DND-41 (cell line): Measurements from ENCODE around the gene CCDC158.

Source experiments
- ATAC-seq: fragments of 200-7000 bp; cut with Tn5 transposase; 3 replicates; pipeline ENCODE4 v1.9.1; 2021; ENCODE audit warnings: low read depth; ENCODE audit not compliant: insufficient read depth
- DNase-seq: peaks from one replicate; pipeline ENCODE4 v3.0.0-alpha.2; 2020
- H2AFZ ChIP-seq: 2 replicates; pipeline ENCODE4 v1.6.0; 2012; ENCODE audit warnings: low read depth, low read length
- H3K27ac ChIP-seq: 2 replicates; pipeline ENCODE4 v1.5.1; 2012; ENCODE audit warnings: low read length, inconsistent platforms
- H3K27me3 ChIP-seq: fragments of 200-600 bp; sonication (generic); 2 replicates; pipeline ENCODE4 v1.6.0; 2012; ENCODE audit warnings: low read length, mild to moderate bottlenecking, inconsistent platforms; ENCODE audit not compliant: insufficient read depth, poor library complexity
- H3K36me3 ChIP-seq: 2 replicates; pipeline ENCODE4 v1.5.1; 2012; ENCODE audit warnings: low read length, inconsistent platforms; ENCODE audit not compliant: insufficient read depth
- H3K4me1 ChIP-seq: 2 replicates; pipeline ENCODE4 v1.5.1; 2012; ENCODE audit warnings: mild to moderate bottlenecking, low read length; ENCODE audit not compliant: insufficient read depth
- H3K4me2 ChIP-seq: 2 replicates; pipeline ENCODE4 v1.6.0; 2012; ENCODE audit warnings: mild to moderate bottlenecking, moderate library complexity, low read length, inconsistent platforms; ENCODE audit not compliant: insufficient read depth
- H3K4me3 ChIP-seq, 2 experiments: fragments of 200-600 bp in 1 of 2; shearing (Covaris generic) in 1 of 2; 2 replicates each; pipeline ENCODE4 v1.5.1; 2012 to 2016; ENCODE audit warnings: inconsistent platforms in 2 of 2, low read length in 2 of 2, mild to moderate bottlenecking in 2 of 2, low read depth in 1 of 2, moderate library complexity in 1 of 2
- H3K79me2 ChIP-seq: 2 replicates; pipeline ENCODE4 v1.6.0; 2012; ENCODE audit warnings: low read length, inconsistent platforms; ENCODE audit not compliant: insufficient read depth
- H3K9ac ChIP-seq: 2 replicates; pipeline ENCODE4 v1.6.0; 2012; ENCODE audit warnings: low read depth, mild to moderate bottlenecking, inconsistent platforms, low read length, moderate library complexity
- H3K9me3 ChIP-seq: 2 replicates; pipeline ENCODE4 v1.5.1; 2012; ENCODE audit warnings: low read length, moderate library complexity, mild to moderate bottlenecking, inconsistent platforms; ENCODE audit not compliant: insufficient read depth, severe bottlenecking
- H4K20me1 ChIP-seq: 2 replicates; pipeline ENCODE4 v1.6.0; 2012; ENCODE audit warnings: low read length; ENCODE audit not compliant: insufficient read depth
- EZH2 ChIP-seq: IDR thresholded peaks from 3 replicates; pipeline ENCODE4 v1.6.1; 2012; ENCODE audit warnings: borderline replicate concordance, low read depth, mild to moderate bottlenecking, moderate library complexity, low read length, inconsistent platforms; ENCODE audit not compliant: severe bottlenecking
- TF ChIP-seq, protein P1 (sequence below): IDR thresholded peaks from 2 replicates; pipeline ENCODE4 v1.5.1; 2012; ENCODE audit warnings: borderline replicate concordance, low read length, moderate library complexity, mild to moderate bottlenecking; ENCODE audit not compliant: poor library complexity, severe bottlenecking; ENCODE audit errors: extremely low read depth

CCDC158 gene

DNA sequence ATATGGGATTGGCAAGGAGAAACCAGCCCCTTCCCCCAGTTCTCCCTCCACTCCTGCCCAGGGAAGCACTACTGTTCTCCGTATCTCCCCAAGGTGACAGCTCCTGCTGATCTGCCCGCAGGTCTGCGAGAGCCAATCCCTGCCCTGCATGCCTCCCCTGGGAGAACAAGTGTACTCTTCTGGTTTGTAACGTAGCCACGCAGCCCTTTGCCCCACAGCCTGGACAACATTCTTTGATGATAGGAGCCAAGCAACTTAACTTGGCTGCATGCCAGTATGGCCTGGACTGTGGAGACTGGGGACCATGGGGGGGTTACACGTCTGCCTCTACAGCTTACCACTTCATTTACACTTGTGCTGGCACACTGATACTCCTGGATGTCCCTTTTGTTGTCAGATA is 112.4 kb downstream of the CCDC158 start:
- H2AFZ ChIP-seq = no peak overlapping the region
- no peak overlapping the region for H3K27ac ChIP-seq
- TF ChIP-seq EZH2 = no peak
- TF ChIP-seq, protein P1, sequence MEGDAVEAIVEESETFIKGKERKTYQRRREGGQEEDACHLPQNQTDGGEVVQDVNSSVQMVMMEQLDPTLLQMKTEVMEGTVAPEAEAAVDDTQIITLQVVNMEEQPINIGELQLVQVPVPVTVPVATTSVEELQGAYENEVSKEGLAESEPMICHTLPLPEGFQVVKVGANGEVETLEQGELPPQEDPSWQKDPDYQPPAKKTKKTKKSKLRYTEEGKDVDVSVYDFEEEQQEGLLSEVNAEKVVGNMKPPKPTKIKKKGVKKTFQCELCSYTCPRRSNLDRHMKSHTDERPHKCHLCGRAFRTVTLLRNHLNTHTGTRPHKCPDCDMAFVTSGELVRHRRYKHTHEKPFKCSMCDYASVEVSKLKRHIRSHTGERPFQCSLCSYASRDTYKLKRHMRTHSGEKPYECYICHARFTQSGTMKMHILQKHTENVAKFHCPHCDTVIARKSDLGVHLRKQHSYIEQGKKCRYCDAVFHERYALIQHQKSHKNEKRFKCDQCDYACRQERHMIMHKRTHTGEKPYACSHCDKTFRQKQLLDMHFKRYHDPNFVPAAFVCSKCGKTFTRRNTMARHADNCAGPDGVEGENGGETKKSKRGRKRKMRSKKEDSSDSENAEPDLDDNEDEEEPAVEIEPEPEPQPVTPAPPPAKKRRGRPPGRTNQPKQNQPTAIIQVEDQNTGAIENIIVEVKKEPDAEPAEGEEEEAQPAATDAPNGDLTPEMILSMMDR = no peak
- peaks cover 8% of the 10 kb centered on the region for H3K4me1 ChIP-seq
- no peaks in the 10 kb centered on the region for H4K20me1 ChIP-seq
- no peaks in the 10 kb centered on the region for H3K36me3 ChIP-seq
- no peaks in the 10 kb centered on the region for H3K79me2 ChIP-seq
- H3K4me2 ChIP-seq = no peak overlapping the region
- H3K9me3 ChIP-seq = no peaks in the 10 kb centered on the region
- no peaks in the 10 kb centered on the region for H3K27me3 ChIP-seq
- DNase-seq (no peak), ATAC-seq (no peak)
- H3K9ac ChIP-seq = no peak overlapping the region
- H3K4me3 ChIP-seq = no peak overlapping the region

DNA sequence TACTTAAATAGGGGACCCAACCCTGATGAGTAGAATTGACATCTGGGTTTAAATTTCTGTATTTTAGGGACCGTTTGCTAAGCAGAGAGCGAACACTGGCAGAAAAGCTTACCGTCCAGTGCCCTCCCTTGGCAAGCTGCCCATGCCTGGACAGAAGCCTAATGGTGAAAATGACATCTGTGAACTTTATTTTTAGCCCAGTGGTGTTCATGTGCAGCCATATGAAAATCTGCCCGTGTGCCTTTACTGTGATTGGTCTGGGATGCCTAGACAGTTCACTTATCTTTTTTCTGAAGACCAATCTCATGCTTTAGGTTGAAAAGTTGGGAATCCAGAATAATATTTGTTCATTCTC is 113.3 kb downstream of the CCDC158 start:
- Histone ChIP-seq H3K79me2 (no peaks in the 10 kb centered on the region), H2AFZ (no peak overlapping the region)
- no peak for DNase-seq

DNA sequence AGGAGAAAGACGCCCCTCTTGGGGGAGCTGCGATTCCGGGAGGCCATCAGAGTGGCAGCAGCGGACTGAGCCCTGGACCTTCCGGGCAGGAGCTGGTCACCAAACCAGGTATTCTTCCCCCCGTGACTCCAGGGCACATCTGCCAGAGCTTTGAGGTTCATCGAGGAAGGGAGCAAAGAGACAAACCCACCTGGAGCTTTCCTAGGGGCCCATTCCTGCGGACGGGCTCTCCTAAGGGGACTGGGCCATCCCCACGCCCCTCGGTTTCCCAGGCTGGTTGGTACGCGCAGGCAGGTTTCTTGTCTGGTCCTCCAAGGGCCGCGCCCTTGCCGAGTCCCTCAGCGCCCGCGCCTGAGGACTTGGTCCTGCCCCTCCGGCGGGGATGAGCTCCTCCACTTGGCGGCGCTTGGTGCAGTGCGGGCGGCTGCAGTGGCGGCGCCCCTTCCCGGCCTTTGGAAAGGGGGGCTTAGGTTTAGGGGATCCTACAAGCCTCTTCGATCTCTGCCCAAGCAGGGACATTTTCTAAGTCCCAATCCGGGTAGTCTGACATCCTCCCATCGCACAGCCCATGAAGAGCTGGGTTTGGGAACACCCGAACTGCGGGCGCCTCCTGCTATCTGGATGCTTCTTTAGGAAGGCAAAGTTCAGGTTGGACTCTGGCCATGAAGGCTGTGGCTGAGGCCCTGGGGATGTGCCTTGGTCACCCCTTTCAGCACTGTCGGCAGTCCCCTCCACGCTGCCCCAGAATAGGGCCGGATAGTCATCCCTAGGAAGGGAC is 113.9 kb downstream of the CCDC158 start:
- no peaks in the 10 kb centered on the region for H3K27me3 ChIP-seq
- H3K9ac ChIP-seq = no peak overlapping the region
- no peaks in the 10 kb centered on the region for H3K36me3 ChIP-seq
- no peak overlapping the region for H3K4me3 ChIP-seq
- TF ChIP-seq, protein P1 = no peak
- TF ChIP-seq EZH2 = no peak
- no peak overlapping the region for H2AFZ ChIP-seq
- no peak for DNase-seq
- H3K9me3 ChIP-seq = no peaks in the 10 kb centered on the region
- no peaks in the 10 kb centered on the region for H4K20me1 ChIP-seq
- no peaks in the 10 kb centered on the region for H3K79me2 ChIP-seq
- no peak overlapping the region for H3K27ac ChIP-seq
- no peak overlapping the region for H3K4me2 ChIP-seq
- peaks cover 8% of the 10 kb centered on the region for H3K4me1 ChIP-seq
- no peak for ATAC-seq

More for the DNA sequence above, 113.3 kb downstream of the CCDC158 start:
- peaks cover 8% of the 10 kb centered on the region for H3K4me1 ChIP-seq
- no peak overlapping the region for H3K27ac ChIP-seq
- no peak for TF ChIP-seq EZH2
- TF ChIP-seq, protein P1 = no peak
- no peak overlapping the region for H3K9ac ChIP-seq
- no peak overlapping the region for H3K4me2 ChIP-seq
- H3K4me3 ChIP-seq = no peak overlapping the region
- no peaks in the 10 kb centered on the region for H3K9me3 ChIP-seq
- H3K36me3 ChIP-seq = no peaks in the 10 kb centered on the region
- H4K20me1 ChIP-seq = no peaks in the 10 kb centered on the region
- no peaks in the 10 kb centered on the region for H3K27me3 ChIP-seq
- no peak for ATAC-seq
